GM12875 (cell line): ENCODE measurements around the gene HOOK1.

Experiments
- H3K4me3 ChIP-seq: one replicate; pipeline ENCODE4 v1.5.1; 2011; ENCODE audit warnings: low read depth, low read length, control low read depth
- TF ChIP-seq, protein P1 (sequence below): IDR thresholded peaks from 2 replicates; pipeline ENCODE4 v1.5.1; 2011; ENCODE audit warnings: low read depth, mild to moderate bottlenecking, control low read depth, inconsistent platforms, low read length, moderate library complexity, borderline replicate concordance; ENCODE audit not compliant: insufficient read depth

The HOOK1 gene

GRCh38 chr1:59771361-59771760 is 43.4 kb upstream of the HOOK1 start:
- H3K4me3 ChIP-seq = no peak overlapping the region
- TF ChIP-seq, protein P1, sequence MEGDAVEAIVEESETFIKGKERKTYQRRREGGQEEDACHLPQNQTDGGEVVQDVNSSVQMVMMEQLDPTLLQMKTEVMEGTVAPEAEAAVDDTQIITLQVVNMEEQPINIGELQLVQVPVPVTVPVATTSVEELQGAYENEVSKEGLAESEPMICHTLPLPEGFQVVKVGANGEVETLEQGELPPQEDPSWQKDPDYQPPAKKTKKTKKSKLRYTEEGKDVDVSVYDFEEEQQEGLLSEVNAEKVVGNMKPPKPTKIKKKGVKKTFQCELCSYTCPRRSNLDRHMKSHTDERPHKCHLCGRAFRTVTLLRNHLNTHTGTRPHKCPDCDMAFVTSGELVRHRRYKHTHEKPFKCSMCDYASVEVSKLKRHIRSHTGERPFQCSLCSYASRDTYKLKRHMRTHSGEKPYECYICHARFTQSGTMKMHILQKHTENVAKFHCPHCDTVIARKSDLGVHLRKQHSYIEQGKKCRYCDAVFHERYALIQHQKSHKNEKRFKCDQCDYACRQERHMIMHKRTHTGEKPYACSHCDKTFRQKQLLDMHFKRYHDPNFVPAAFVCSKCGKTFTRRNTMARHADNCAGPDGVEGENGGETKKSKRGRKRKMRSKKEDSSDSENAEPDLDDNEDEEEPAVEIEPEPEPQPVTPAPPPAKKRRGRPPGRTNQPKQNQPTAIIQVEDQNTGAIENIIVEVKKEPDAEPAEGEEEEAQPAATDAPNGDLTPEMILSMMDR = no peak

DNA sequence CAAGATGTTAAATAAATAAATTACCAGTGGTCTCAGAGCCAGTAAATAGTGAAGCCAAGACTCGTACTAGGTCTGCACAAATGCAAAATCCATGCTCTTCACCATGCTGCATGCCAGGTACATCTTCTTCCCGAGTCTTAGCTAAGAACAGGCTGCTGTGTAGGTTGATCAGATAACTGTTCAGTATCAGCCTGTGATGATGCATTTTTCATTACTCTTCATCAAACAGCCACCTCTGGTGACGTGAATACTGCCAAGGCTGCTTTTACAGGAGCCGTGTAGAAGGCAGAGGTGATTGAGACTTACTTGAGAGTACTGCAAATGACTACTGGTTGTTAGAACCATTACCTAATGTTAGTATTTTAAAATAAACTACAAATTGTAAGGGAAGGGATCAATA is 39.3 kb upstream of the HOOK1 start:
- H3K4me3 ChIP-seq = no peak overlapping the region
- TF ChIP-seq, protein P1 = no peak

DNA sequence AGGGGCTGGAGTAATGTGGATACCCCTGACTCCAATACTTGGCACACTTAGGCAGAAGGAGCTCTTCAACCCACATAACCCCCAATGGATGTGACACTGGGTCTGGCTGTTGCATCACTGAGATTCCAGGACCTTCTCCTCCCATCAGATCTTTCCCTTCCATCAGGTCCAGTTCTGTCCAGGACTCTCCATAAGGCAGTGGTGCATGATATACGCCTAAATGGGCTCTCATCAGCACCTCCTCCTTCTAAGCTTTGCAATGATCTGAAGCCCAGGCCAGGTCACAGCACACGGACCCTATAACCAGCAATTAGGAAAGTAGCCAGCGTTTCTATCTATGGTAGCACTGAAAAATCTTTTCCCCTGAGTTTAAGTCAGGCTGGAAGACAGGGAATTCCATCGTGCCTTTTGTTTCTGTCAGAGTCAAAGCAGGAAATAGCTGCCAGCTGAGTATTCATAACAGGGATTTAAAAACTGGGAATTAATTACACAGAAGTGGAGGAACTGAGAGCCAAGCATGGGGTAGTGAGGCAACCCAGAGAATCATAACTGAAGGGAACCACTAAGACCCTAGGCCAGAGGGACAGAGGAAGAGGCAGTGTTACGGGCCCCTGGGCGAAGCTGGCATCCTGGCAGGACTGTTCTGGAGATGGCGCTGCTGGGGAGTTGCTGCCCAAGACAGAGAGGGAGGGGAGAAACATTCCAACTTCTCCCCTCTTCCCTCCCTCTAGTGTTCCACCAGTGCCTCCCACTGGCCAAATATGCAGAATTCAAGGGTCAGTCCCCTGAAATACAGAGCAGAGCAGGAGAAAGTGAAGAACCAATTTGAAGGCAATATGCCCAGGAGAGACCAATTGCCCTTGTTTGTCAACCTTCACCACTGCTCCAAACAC is 37.5 kb upstream of the HOOK1 start:
- TF ChIP-seq, protein P1 = no peak

GRCh38 chr1:59779949-59780348 is 34.8 kb upstream of the HOOK1 start:
- TF ChIP-seq, protein P1 = no peak
- H3K4me3 ChIP-seq = no peak overlapping the region

More for the DNA sequence above, 37.5 kb upstream of the HOOK1 start:
- H3K4me3 ChIP-seq = no peak overlapping the region

DNA sequence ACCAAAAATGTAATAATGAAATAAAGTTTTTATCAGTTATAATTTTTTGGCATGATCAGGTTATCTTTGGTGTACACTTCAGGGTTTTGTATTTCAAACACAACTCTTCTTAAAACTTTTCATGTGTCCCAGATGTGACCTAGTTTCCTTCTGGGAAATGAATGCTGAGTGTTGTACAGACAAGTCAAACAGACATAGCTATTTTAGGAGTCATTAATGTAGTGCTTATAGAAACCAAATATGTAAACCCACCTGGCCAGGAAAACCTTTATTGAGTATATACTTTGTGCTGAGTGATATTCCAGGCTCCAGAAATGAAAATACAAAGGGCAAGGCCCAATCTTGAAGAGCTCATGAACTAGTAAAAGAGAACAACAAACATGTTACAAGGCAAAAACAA is 25.9 kb upstream of the HOOK1 start:
- TF ChIP-seq, protein P1 = no peak
- no peak overlapping the region for H3K4me3 ChIP-seq

DNA sequence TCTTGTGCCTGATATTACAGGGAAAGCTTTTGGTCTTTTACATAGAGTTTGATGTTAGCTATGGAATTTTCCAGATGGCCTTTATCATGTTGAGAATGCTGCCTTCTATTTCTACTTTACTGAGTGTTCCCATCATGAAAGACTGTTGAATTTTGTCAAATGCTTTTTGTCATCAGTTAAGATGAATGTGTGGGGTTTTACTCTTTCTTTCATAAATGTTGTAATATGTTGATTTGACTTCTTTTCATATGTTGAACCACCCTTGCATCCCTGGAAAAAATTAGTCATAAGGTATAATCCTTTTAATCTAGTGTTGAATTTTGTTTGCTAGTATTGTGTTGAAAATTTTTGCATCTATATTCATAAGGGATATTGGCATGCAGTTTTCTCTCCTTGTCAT is 16.1 kb upstream of the HOOK1 start:
- TF ChIP-seq, protein P1 = no peak
- no peak overlapping the region for H3K4me3 ChIP-seq

GRCh38 chr1:59803458-59804038 is 11.2 kb upstream of the HOOK1 start:
- H3K4me3 ChIP-seq = no peak overlapping the region
- TF ChIP-seq, protein P1 = no peak
